ENCODE data around the gene TAF11L9.
"Not testable (repeated sequence)": the region's sequence is repeated elsewhere in the genome, so short reads cannot be mapped to it uniquely, and the experiment has no call there.

Gene TAF11L9

DNA sequence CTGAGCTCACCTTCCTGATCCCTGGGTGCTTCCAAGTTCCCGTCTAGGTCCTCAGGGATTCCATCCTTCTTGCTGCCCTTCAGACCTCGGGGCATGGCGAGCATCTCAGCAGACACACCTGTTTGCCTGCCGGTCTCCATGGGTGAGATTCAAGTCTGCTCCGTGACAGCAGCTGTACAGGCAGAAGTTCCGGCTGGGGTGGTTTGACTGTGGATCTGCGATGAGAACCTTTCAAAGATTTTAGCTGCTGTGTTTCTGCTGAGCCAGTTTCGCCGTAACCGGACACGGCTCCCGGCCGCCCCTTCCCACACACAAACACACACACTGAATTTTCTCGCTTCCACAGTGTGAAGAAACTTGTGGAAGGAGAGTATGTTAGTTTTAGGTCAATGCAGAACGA is at the start of gene TAF11L9:
Gene TAF11L9, minus strand, starts transcription at position 140 of the 400 bp plus-strand sequence.
- DNase-seq = not testable (repeated sequence)

DNA sequence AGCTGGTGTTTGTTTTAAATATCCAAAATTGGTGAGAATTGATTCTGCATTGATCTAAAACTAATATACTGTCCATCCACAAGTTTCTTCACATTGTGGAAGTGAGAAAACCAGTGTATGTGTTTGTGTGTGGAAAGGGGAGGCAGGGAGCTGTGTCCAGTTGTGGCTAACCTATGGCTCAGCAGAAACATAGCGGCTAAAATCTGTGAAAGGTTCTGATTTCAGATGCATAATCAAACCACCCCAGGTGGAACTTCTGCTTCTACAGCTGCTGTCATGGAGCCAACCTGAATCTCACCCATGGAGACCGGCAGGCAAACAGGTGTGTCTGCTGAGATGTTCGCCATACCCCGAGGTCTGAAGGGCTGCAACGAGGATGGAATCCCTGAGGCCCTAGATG is 40.0 kb upstream of the TAF11L9 start, which contains the start of gene TAF11L14:
Gene TAF11L14, plus strand, starts transcription at position 301 of the 400 bp plus-strand sequence.
- DNase-seq = no peak

DNA sequence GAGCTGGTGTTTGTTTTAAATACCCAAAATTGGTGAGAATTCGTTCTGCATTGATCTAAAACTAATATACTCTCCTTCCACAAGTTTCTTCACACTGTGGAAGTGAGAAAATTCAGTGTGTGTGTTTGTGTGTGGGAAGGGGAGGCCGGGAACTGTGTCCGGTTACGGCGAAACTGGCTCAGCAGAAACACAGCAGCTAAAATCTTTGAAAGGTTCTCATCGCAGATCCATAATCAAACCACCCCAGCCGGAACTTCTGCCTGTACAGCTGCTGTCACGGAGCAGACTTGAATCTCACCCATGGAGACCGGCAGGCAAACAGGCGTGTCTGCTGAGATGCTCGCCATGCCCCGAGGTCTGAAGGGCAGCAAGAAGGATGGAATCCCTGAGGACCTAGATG is 37.6 kb upstream of the TAF11L9 start, which contains the start of gene TAF11L13:
Gene TAF11L13, plus strand, starts transcription at position 301 of the 400 bp plus-strand sequence.
- DNase-seq = not testable (repeated sequence)

DNA sequence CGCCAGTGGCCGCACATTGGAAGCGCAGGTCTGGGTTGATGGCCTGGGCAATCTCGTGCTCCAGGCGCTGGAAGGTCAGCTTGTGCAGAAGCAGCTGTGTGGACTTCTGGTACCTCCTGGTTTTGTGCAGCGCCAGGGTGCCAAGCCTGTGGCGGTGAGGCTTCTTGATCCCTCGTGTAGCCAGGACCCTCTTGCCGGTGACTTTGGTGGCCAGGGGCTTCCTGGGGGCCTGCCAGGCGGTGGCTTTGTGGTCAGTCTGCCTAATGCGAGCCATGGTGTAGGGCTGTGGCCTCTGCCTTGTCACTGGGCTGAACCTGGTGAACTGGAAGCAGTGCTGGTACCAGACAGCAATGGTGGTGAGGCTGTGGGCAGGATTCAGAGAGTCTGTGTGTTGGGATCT is 31.5 kb upstream of the TAF11L9 start:
- DNase-seq = no peak

DNA sequence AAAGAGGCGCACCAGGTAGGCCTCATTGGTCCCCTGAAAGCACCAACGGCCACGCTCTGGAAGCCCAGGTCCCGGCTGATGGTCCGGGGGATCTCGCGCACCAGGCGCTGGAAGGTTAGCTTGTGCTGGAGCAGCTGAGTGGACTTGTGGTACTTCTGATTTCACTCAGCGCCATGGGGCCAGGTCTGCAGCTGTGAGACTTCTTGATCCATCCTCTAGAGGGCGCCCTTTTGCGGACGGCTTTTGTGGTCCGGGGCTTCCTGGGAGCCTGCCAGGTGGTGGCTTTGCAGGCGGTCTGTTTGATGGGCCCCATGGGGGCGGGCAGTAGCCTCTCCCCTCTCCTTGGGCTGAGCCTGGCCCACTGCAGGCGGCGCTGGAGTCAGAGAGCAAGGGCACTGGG is 26.4 kb upstream of the TAF11L9 start:
- DNase-seq = no peak

DNA sequence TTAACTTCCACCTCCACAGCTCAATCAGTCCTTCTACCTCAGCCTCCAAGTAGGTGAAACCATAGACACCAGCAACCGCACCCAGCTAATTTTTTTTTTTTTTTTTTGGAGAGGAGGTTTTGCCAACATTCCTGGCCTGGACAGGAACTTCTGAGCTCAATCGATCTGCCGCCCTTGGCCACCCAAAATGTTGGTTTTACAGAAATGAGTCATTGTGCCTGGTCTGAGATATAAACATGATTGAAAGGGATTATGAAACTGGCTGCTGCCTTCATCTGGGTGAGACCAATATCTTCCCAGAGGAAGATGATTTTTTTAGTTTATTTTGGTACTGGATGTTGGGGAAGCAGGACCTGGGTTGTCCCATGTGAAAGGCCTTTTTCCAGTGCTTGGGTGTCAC is 25.2 kb upstream of the TAF11L9 start:
- DNase-seq = no peak

DNA sequence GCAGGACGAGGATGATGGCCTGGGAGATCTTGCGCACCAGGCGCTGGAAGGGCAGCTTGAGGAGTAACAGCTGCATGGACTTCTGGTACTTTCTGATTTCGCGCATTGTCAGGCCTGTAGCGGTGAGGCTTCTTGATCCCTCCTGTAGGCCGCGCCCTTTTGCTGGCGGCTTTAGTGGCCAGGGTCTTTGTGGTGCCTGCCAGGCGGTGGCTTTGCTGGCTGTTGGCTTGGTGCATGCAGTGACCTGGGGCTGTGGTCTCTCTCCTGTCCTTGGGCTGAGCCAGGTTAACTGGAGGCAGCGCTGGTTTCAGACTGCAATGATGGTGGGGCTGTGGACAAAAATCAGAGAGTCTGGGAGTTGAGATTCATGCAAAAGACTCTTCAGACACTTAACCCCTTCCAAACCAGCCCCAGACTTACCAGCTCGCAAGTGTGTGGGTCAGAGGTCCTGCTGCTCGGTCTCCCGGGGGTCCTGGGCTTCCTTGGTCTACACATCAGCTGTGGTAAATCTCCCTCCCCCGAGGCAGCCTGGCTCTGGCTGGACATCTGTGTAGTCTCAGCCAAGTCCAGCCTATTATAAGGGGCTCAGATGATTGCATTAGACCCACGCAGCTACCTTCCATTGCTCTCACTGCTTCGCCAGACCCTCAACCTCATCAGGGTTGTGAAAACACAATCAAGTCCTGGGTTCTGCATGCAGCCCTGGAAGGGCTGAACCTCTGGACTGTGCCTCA is 20.8 kb upstream of the TAF11L9 start:
- DNase-seq = no peak

DNA sequence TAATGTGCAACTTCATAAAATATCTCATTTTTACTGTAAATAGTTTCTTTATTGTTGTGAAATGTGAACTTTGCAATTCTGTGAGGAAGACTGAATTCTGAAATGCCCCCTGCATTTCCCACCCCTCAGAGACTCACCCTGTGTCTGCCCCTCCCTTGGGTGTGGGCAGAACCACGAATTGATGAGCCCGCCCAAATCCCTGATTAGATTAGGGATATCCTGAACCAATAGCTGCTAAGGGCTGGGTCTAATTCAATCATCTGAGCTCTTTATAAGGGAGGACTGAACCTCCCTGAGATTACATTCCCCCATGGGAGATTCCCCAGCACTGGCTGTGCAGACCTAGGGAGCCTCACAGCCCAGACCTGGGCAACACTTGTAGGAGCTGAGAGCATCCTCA is 15.9 kb upstream of the TAF11L9 start, which contains the start of gene TAF11L12:
Gene TAF11L12, plus strand, starts transcription at position 301 of the 400 bp plus-strand sequence.
- not testable (repeated sequence) for DNase-seq

DNA sequence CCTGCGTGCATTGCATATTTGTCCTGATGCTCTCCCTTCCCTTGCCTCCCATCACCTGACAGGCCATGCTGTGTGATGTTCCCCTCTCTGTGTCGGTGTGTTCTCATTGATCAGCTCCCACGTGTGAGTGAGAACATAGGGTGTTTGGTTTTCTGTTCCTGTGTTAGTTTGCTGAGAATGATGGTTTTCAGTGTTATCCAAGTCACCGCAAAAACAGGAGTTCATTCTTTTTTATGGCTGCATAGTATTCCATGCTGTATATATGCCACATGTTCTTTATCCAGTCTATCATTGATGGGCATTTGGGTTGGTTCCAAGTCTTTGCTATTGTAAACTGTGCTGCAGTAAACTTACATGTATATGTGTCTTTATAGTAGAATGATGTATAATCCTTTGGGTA is 13.3 kb upstream of the TAF11L9 start:
- DNase-seq = not testable (repeated sequence)

DNA sequence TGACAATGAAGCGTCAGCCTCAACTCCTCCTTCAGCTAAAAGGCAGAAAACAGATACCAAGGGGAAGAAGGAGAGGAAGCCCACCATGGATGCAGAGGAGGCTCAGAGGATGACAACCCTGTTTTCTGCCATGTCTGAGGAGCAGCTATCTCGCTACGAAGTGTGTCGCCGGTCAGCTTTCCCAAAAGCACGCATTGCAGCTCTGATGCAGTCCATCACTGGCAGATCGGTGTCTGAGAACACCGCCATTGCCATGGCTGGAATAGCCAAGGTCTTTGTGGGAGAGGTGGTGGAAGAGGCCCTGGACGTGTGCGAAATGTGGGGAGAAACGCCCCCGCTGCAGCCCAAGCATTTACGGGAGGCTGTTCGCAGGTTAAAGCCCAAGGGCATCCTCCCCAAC is 10.8 kb upstream of the TAF11L9 start:
- DNase-seq = no peak

DNA sequence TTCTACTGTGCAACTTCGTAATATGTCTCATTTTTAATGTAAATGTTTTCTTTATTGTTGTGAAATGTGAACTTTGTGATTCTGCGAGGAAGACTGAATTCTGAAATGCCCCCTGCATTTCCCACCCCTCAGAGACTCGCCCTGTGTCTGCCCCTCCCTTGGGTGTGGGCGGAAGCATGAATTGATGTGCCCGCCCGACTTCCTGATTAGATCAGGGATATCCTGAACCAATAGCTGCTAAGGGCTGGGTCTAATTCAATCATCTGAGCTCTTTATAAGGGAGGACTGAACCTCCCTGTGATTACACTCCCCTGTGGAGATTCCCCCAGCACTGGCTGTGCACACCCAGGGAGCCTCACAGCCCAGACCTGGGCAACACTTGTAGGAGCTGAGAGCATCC is 9.7 kb upstream of the TAF11L9 start, which contains the start of gene TAF11L11:
Gene TAF11L11, plus strand, starts transcription at position 304 of the 400 bp plus-strand sequence.
- DNase-seq = not testable (repeated sequence)

DNA sequence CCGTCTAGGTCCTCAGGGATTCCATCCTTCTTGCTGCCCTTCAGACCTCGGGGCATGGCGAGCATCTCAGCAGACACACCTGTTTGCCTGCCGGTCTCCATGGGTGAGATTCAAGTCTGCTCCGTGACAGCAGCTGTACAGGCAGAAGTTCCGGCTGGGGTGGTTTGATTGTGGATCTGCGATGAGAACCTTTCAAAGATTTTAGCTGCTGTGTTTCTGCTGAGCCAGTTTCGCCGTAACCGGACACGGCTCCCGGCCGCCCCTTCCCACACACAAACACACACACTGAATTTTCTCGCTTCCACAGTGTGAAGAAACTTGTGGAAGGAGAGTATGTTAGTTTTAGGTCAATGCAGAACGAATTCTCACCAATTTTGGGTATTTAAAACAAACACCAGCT is 3.5 kb upstream of the TAF11L9 start, which contains the start of gene TAF11L10:
Gene TAF11L10, minus strand, starts transcription at position 101 of the 400 bp plus-strand sequence.
- not testable (repeated sequence) for DNase-seq

DNA sequence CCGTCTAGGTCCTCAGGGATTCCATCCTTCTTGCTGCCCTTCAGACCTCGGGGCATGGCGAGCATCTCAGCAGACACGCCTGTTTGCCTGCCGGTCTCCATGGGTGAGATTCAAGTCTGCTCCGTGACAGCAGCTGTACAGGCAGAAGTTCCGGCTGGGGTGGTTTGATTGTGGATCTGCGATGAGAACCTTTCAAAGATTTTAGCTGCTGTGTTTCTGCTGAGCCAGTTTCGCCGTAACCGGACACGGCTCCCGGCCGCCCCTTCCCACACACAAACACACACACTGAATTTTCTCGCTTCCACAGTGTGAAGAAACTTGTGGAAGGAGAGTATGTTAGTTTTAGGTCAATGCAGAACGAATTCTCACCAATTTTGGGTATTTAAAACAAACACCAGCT is 3.3 kb downstream of the TAF11L9 start, which contains the start of gene TAF11L8:
Gene TAF11L8, minus strand, starts transcription at position 101 of the 400 bp plus-strand sequence.
- not testable (repeated sequence) for DNase-seq

DNA sequence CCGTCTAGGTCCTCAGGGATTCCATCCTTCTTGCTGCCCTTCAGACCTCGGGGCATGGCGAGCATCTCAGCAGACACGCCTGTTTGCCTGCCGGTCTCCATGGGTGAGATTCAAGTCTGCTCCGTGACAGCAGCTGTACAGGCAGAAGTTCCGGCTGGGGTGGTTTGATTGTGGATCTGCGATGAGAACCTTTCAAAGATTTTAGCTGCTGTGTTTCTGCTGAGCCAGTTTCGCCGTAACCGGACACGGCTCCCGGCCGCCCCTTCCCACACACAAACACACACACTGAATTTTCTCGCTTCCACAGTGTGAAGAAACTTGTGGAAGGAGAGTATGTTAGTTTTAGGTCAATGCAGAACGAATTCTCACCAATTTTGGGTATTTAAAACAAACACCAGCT is 8.5 kb downstream of the TAF11L9 start, which contains the start of gene TAF11L7:
Gene TAF11L7, minus strand, starts transcription at position 101 of the 400 bp plus-strand sequence.
- DNase-seq = not testable (repeated sequence)

Data from activated naive CD4-positive, alpha-beta T cell treated with anti-CD3 and anti-CD28 coated beads, Interleukin-2, amount 50 U/mL, for 16 hours (primary cell).